Trophoblast cell (in vitro differentiated cells and primary cell): ENCODE measurements around the gene DDO. TPM values are rescaled to one million over a fixed set of nuclear protein-coding genes. Genes with fewer than 3 reads are reported as not detected.

Experiments
- DNase-seq, 2 donors: peaks; one replicate each; pipeline ENCODE4 v3.0.0-alpha.2; 2016
- H2AFZ ChIP-seq: 2 replicates; pipeline ENCODE4 v1.6.1; 2013; ENCODE audit warnings: low read length, moderate library complexity, mild to moderate bottlenecking; ENCODE audit not compliant: insufficient read depth, poor library complexity
- H2AK5ac ChIP-seq: 2 replicates; pipeline ENCODE4 v1.6.1; 2013; ENCODE audit warnings: mild to moderate bottlenecking, low read length
- H2BK120ac ChIP-seq: 2 replicates; pipeline ENCODE4 v1.6.1; 2013; ENCODE audit warnings: low read length, mild to moderate bottlenecking, moderate library complexity; ENCODE audit not compliant: insufficient read depth, poor library complexity
- H2BK12ac ChIP-seq: 2 replicates; pipeline ENCODE4 v1.6.1; 2013; ENCODE audit warnings: mild to moderate bottlenecking, low read length, moderate library complexity
- H2BK5ac ChIP-seq: 2 replicates; pipeline ENCODE4 v1.6.1; 2013; ENCODE audit warnings: low read length, low read depth, moderate library complexity, mild to moderate bottlenecking; ENCODE audit not compliant: poor library complexity
- H3K14ac ChIP-seq: 2 replicates; pipeline ENCODE4 v1.6.1; 2013; ENCODE audit warnings: mild to moderate bottlenecking, low read length
- H3K18ac ChIP-seq: 2 replicates; pipeline ENCODE4 v1.6.1; 2013; ENCODE audit warnings: mild to moderate bottlenecking, low read length
- H3K23ac ChIP-seq: 2 replicates; pipeline ENCODE4 v1.6.1; 2013; ENCODE audit warnings: low read length
- H3K27ac ChIP-seq: 2 replicates; pipeline ENCODE4 v1.5.1; 2013; ENCODE audit warnings: low read depth, mild to moderate bottlenecking, inconsistent platforms, low read length, moderate library complexity
- H3K27me3 ChIP-seq: 2 replicates; pipeline ENCODE4 v1.6.1; 2013; ENCODE audit warnings: inconsistent platforms, mild to moderate bottlenecking, low read length, moderate library complexity; ENCODE audit not compliant: insufficient read depth
- H3K36me3 ChIP-seq, 2 experiments: 1 replicate in 1 of 2; 2 replicates in 1 of 2; pipeline ENCODE4 v1.6.1; 2013; ENCODE audit warnings: low read length in 2 of 2, mild to moderate bottlenecking in 2 of 2, moderate library complexity in 1 of 2; ENCODE audit not compliant: insufficient read depth in 2 of 2, control insufficient read depth in 1 of 2
- H3K4ac ChIP-seq: 2 replicates; pipeline ENCODE4 v1.6.1; 2013; ENCODE audit warnings: low read depth, mild to moderate bottlenecking, low read length, moderate library complexity
- H3K4me1 ChIP-seq, 2 experiments: 1 replicate in 1 of 2; 2 replicates in 1 of 2; pipeline ENCODE4 v1.6.1; 2013; ENCODE audit warnings: low read length in 2 of 2, mild to moderate bottlenecking in 2 of 2, moderate library complexity in 1 of 2; ENCODE audit not compliant: insufficient read depth in 2 of 2, control insufficient read depth in 1 of 2
- H3K4me2 ChIP-seq: 2 replicates; pipeline ENCODE4 v1.6.1; 2013; ENCODE audit warnings: inconsistent platforms, mild to moderate bottlenecking, low read length, moderate library complexity
- H3K4me3 ChIP-seq: 2 replicates; pipeline ENCODE4 v1.5.1; 2013; ENCODE audit warnings: mild to moderate bottlenecking, low read depth, low read length, inconsistent platforms
- H3K79me1 ChIP-seq: one replicate; pipeline ENCODE4 v1.6.1; 2013; ENCODE audit warnings: low read length
- H3K79me2 ChIP-seq: 2 replicates; pipeline ENCODE4 v1.6.1; 2013; ENCODE audit warnings: low read length, mild to moderate bottlenecking; ENCODE audit not compliant: control insufficient read depth, insufficient read depth, poor library complexity
- H3K9ac ChIP-seq: 2 replicates; pipeline ENCODE4 v1.6.1; 2013; ENCODE audit warnings: mild to moderate bottlenecking, low read length
- H3K9me3 ChIP-seq: 2 replicates; pipeline ENCODE4 v1.6.1; 2013; ENCODE audit warnings: low read depth, mild to moderate bottlenecking, control low read depth, inconsistent platforms, low read length; ENCODE audit not compliant: insufficient read depth
- H4K12ac ChIP-seq: 2 replicates; pipeline ENCODE4 v1.6.1; 2013; ENCODE audit warnings: low read depth, mild to moderate bottlenecking, low read length, moderate library complexity
- H4K8ac ChIP-seq: 2 replicates; pipeline ENCODE4 v1.6.1; 2013; ENCODE audit warnings: low read depth, mild to moderate bottlenecking, low read length, moderate library complexity
- H4K91ac ChIP-seq: one replicate; pipeline ENCODE4 v1.6.1; 2013; ENCODE audit warnings: low read depth, mild to moderate bottlenecking, low read length, moderate library complexity
- WGBS: extraction: QIAGEN DNeasy Blood & Tissue Kit; methylation state at CpG from one replicate; pipeline ENCODE4 v1.1.7; 2013; ENCODE audit warnings: missing lambda C conversion rate; ENCODE audit not compliant: insufficient read length, insufficient coverage; ENCODE audit errors: extremely low coverage; 5-methylcytosine and 5-hydroxymethylcytosine counted together
- polyA plus RNA-seq: library from polyadenylated mRNA; stranded (reverse); fragments of 200-250 nt; gene quantifications from 2 replicates; pipeline ENCODE4 v1.2.3, GENCODE V29; 2013

The DDO gene, protein sequence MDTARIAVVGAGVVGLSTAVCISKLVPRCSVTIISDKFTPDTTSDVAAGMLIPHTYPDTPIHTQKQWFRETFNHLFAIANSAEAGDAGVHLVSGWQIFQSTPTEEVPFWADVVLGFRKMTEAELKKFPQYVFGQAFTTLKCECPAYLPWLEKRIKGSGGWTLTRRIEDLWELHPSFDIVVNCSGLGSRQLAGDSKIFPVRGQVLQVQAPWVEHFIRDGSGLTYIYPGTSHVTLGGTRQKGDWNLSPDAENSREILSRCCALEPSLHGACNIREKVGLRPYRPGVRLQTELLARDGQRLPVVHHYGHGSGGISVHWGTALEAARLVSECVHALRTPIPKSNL
- polyA plus RNA-seq = not detected in 2 replicates

DNA sequence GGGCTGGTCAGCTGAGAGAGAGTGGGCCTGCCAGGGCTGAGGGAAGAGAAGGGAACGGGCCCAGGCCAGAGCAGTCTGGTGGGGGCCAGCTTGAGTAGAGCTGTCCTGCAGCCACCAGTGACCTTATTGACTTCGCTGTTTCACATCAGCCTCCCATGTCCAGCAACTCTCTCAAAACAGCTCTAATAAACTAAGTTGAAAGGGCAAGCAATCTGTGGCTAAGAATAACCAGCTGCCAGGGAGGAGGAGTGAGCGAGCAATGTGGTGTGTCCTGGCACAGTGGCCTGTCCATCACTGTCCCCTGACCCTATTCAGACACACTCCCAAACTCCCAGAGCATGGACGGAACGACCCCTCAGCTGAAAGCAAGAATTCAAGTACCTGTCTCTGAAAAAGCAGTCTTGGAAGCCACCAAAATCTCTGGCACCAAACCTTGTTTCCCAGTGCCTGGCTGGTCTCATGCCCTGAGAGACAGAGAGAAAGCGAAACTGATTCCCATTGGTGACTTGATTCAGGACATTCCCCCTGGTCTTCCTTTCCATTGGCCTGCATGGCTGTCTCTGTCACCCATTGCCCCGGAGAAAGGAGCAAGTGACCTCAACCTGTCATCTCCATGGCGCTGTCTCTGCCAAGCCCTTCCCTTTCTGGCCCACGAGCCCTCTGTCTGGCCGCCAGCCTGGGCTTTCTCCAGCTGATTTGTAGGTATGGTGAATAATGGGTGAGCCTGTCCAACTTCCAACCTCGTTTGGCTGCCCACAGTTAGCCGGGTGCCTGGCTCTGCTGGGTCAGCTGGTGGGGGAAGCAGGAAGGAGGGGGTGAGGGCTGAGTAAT, at the start of gene DDO:
Gene DDO, minus strand, starts transcription at position 490 of the 831 bp plus-strand sequence. CDS start 2,113 bp downstream, outside the sequence.
- no peaks in the 10 kb centered on the region for H3K36me3 ChIP-seq
- H2AFZ ChIP-seq = no peak within 1 kb of the TSS
- no peaks in the 10 kb centered on the region for H3K27me3 ChIP-seq
- no peak within 1 kb of the TSS for H3K9ac ChIP-seq
- peak in 1 of 2 donors; percentile 3 for DNase-seq
- H4K91ac ChIP-seq = no peak within 1 kb of the TSS
- H3K14ac ChIP-seq = no peak within 1 kb of the TSS
- no peak within 1 kb of the TSS for H3K4ac ChIP-seq
- H4K12ac ChIP-seq = no peak within 1 kb of the TSS
- peak within 1 kb of the TSS; percentile 41 for H3K4me3 ChIP-seq
- H4K8ac ChIP-seq = no peak within 1 kb of the TSS
- no peaks in the 10 kb centered on the region for H3K79me1 ChIP-seq
- no peak within 1 kb of the TSS for H2BK12ac ChIP-seq
- H3K79me2 ChIP-seq = no peaks in the 10 kb centered on the region
- H2BK5ac ChIP-seq = no peak within 1 kb of the TSS
- no peaks in the 10 kb centered on the region for H3K4me1 ChIP-seq
- no peak within 1 kb of the TSS for H3K23ac ChIP-seq
- no peak within 1 kb of the TSS for H3K4me2 ChIP-seq
- no peak within 1 kb of the TSS for H2BK120ac ChIP-seq
- H2AK5ac ChIP-seq = no peak within 1 kb of the TSS
- H3K9me3 ChIP-seq = peaks cover 2% of the 10 kb centered on the region
- no peak within 1 kb of the TSS for H3K18ac ChIP-seq
- no CpG with 5 or more reads among the region's 12 CpGs for WGBS
- no peak within 1 kb of the TSS for H3K27ac ChIP-seq

DNA sequence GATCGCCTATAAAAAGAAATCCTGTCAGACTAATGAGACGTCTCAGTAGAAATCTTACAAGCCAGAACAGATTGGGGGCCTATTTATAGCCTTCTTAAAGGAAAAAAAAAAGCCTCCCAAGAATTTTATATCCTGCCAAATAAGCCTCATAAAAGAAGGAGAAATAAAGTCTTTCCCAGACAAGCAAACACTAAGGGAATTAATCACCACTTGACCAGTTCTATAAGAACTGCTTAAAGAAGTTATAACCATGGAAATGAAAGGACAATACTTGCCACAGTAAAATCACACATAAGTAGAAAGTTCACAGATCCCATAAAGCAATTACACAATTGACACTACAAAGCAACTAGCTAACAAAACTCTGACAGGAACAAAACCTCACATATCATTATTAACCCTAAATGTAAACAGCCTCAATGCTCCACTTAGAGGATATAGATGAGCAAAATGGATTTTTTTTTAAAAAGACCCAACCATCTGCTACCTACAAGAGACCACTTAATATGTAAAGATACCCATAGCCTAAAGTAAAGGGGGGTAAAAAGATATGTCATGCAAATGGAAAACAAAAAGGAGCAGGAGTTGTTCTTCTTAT, 47.6 kb upstream of the DDO start:
- no peak overlapping the region for H3K23ac ChIP-seq
- no peak overlapping the region for H4K8ac ChIP-seq
- no peak overlapping the region for H4K91ac ChIP-seq

DNA sequence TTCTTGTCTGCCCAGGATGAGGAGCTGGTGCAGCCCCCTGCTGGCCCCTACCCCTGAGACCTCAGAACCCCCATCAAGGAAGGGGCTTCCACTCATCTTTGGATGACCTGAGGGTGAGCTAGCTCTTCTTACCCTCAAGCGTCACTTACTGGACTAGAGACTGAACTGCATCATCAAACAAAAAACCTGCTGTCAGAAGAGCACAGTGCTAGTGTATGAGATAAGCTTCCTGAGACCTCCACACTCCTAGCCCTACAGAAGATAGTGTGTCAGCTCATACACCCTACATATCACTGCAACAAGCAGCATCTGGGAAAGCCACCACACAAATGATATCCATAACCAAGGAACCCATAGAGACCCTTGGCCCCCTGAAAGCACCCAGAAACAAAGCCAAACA, 46.0 kb upstream of the DDO start:
- no peak overlapping the region for H4K91ac ChIP-seq
- no peak overlapping the region for H3K18ac ChIP-seq
- no peaks in the 10 kb centered on the region for H3K36me3 ChIP-seq
- no CpG with 5 or more reads among the region's 1 CpG for WGBS
- no peak overlapping the region for H3K4me2 ChIP-seq
- peaks cover 2% of the 10 kb centered on the region for H3K9me3 ChIP-seq
- no peak overlapping the region for H2AK5ac ChIP-seq
- no peak overlapping the region for H3K4ac ChIP-seq
- no peak for DNase-seq
- no peak overlapping the region for H4K8ac ChIP-seq
- H3K27ac ChIP-seq = no peak overlapping the region
- no peak overlapping the region for H2BK5ac ChIP-seq
- no peak overlapping the region for H4K12ac ChIP-seq
- no peaks in the 10 kb centered on the region for H3K79me2 ChIP-seq
- no peak overlapping the region for H3K4me3 ChIP-seq
- H2BK12ac ChIP-seq = no peak overlapping the region
- no peaks in the 10 kb centered on the region for H3K79me1 ChIP-seq
- H3K9ac ChIP-seq = no peak overlapping the region
- peaks cover 0 to 1% of the 10 kb centered on the region in 2 experiments for H3K4me1 ChIP-seq
- H3K14ac ChIP-seq = no peak overlapping the region
- no peak overlapping the region for H3K23ac ChIP-seq
- no peak overlapping the region for H2BK120ac ChIP-seq
- H2AFZ ChIP-seq = no peak overlapping the region
- H3K27me3 ChIP-seq = no peaks in the 10 kb centered on the region

More for the DNA sequence above, 47.6 kb upstream of the DDO start:
- Histone ChIP-seq H3K4ac (no peak overlapping the region), H3K4me1 (no peaks in the 10 kb centered on the region), H2BK120ac (no peak overlapping the region), H3K14ac (no peak overlapping the region), H2BK12ac (no peak overlapping the region), H3K4me3 (no peak overlapping the region), H3K36me3 (no peaks in the 10 kb centered on the region), H3K4me2 (no peak overlapping the region), H2AFZ (no peak overlapping the region), H2AK5ac (no peak overlapping the region), H4K12ac (no peak overlapping the region), H3K27me3 (no peaks in the 10 kb centered on the region), H2BK5ac (no peak overlapping the region), H3K79me2 (no peaks in the 10 kb centered on the region), H3K9me3 (no peaks in the 10 kb centered on the region), H3K9ac (no peak overlapping the region), H3K18ac (no peak overlapping the region), H3K79me1 (no peaks in the 10 kb centered on the region), H3K27ac (no peak overlapping the region)
- WGBS = no CpG with 5 or more reads among the region's 2 CpGs
- DNase-seq = no peak

DNA sequence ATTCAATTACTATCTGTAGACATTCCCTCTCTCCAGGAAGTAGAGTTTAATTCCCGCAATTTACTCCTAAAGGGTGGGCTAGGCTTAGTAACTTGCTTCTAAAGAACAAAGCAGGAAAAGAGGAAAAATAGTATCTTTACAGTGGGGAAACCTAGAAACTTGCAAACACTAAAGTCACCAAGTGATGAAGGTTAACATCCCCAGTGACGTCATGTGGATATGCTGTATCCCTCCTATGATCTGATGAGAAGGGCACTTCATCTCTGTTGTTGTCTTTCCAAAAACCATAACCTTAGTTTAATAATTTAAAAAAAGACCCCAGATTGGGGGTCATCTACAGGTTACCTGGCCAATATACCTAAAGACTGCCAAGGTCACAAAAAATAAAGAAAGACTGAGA, 43.8 kb upstream of the DDO start:
- Histone ChIP-seq H2BK5ac (no peak overlapping the region), H3K4me1 (peaks cover 0 to 2% of the 10 kb centered on the region in 2 experiments), H3K79me2 (no peaks in the 10 kb centered on the region), H2BK12ac (no peak overlapping the region), H4K91ac (no peak overlapping the region), H3K23ac (no peak overlapping the region), H3K9me3 (peaks cover 4% of the 10 kb centered on the region), H3K14ac (no peak overlapping the region), H2AK5ac (no peak overlapping the region), H3K18ac (no peak overlapping the region), H3K4me2 (no peak overlapping the region), H3K4me3 (no peak overlapping the region), H3K27me3 (no peaks in the 10 kb centered on the region), H3K4ac (no peak overlapping the region), H4K8ac (no peak overlapping the region), H3K27ac (no peak overlapping the region), H2BK120ac (no peak overlapping the region), H2AFZ (no peak overlapping the region), H4K12ac (no peak overlapping the region), H3K79me1 (no peaks in the 10 kb centered on the region), H3K9ac (no peak overlapping the region), H3K36me3 (no peaks in the 10 kb centered on the region)
- no peak for DNase-seq
- no CpG with 5 or more reads among the region's 2 CpGs for WGBS
